Breast epithelium (tissue), 3 donors: ENCODE measurements around the gene CLDND2.

ENCODE experiments used
- POLR2A ChIP-seq: fragments of 450-650 bp; IDR thresholded peaks from one replicate; pipeline ENCODE4 v1.6.1; 2016; ENCODE audit warnings: antibody characterized with exemption, mild to moderate bottlenecking, moderate library complexity
- TF ChIP-seq, protein P1 (sequence below), 3 donors: fragments of 450-650 bp; IDR thresholded peaks; one replicate each; pipeline ENCODE4 v1.5.1; 2016 to 2017; ENCODE audit warnings: antibody characterized with exemption in 3 of 3, mild to moderate bottlenecking in 3 of 3, moderate library complexity in 3 of 3

DNA sequence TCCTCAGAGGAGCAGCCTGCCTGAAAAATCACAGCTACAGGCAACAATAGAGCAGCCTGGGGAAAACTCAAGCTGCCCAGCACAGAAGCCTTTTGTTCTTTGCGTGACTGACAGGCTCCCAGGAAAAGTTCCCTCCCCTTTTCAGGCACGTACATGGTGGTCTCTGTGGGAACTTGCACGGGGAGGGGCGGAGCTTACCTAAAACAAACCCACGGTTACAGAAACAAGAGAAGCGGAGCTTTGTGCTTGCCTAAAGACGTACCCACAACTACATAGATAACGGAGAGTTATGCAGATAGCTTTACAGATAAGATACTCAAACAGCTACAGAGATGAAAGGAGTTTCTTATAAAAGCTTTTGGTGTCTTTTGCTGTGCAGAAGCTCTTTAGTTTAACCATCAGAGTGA is 14.1 kb downstream of the CLDND2 start:
- TF ChIP-seq, protein P1, sequence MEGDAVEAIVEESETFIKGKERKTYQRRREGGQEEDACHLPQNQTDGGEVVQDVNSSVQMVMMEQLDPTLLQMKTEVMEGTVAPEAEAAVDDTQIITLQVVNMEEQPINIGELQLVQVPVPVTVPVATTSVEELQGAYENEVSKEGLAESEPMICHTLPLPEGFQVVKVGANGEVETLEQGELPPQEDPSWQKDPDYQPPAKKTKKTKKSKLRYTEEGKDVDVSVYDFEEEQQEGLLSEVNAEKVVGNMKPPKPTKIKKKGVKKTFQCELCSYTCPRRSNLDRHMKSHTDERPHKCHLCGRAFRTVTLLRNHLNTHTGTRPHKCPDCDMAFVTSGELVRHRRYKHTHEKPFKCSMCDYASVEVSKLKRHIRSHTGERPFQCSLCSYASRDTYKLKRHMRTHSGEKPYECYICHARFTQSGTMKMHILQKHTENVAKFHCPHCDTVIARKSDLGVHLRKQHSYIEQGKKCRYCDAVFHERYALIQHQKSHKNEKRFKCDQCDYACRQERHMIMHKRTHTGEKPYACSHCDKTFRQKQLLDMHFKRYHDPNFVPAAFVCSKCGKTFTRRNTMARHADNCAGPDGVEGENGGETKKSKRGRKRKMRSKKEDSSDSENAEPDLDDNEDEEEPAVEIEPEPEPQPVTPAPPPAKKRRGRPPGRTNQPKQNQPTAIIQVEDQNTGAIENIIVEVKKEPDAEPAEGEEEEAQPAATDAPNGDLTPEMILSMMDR (IDR thresholded peaks at IDR 0.05): no peak
- TF ChIP-seq POLR2A: no peak
